Gastroesophageal sphincter (tissue), 4 donors: Measurements from ENCODE around the gene CLASP1. TPM values are rescaled to one million over a fixed set of nuclear protein-coding genes. Genes with fewer than 3 reads are reported as not detected.
"Not testable (repeated sequence)": the region's sequence is repeated elsewhere in the genome, so short reads cannot be mapped to it uniquely, and the experiment has no call there.

Experiments used
- ATAC-seq: fragments of 150-250 bp; one replicate; pipeline ENCODE4 v1.9.1; 2016; ENCODE audit warnings: mild to moderate bottlenecking, moderate library complexity
- H3K27ac ChIP-seq, 4 donors: fragments of 200-600 bp; sonication (generic) in 3 of 4; 1 replicate in 3 of 4; 2 replicates in 1 of 4; pipeline ENCODE4 v1.5.1; 2016 to 2019
- H3K27me3 ChIP-seq: fragments of 200-600 bp; sonication (generic); one replicate; pipeline ENCODE4 v1.5.1; 2019
- H3K36me3 ChIP-seq, 2 donors: fragments of 200-600 bp; sonication (generic); one replicate each; pipeline ENCODE4 v1.5.1; 2019; ENCODE audit warnings: control low read depth in 1 of 2
- H3K4me1 ChIP-seq, 3 donors: fragments of 200-600 bp; sonication (generic); 1 replicate in 2 of 3; 2 replicates in 1 of 3; pipeline ENCODE4 v1.5.1; 2016 to 2019; ENCODE audit warnings: control low read depth in 2 of 3
- H3K4me3 ChIP-seq, 2 donors: fragments of 200-600 bp; sonication (generic); one replicate each; pipeline ENCODE4 v1.5.1; 2019; ENCODE audit warnings: mild to moderate bottlenecking in 1 of 2, moderate library complexity in 1 of 2
- H3K9me3 ChIP-seq, 3 donors: fragments of 200-600 bp; sonication (generic); one replicate each; pipeline ENCODE4 v1.5.1; 2017 to 2019; ENCODE audit warnings: control low read depth in 2 of 3
- EP300 ChIP-seq: sonication (generic); formaldehyde crosslinking; IDR thresholded peaks from one replicate; pipeline ENCODE4 v1.6.1; 2017; ENCODE audit warnings: antibody characterized with exemption, mild to moderate bottlenecking
- POLR2A ChIP-seq, 2 donors: fragments of 450-650 bp; IDR thresholded peaks; one replicate each; pipeline ENCODE4 v1.6.1; 2017; ENCODE audit warnings: antibody characterized with exemption in 2 of 2, mild to moderate bottlenecking in 2 of 2, moderate library complexity in 1 of 2
- POLR2AphosphoS5 ChIP-seq: sonication (generic); formaldehyde crosslinking; IDR thresholded peaks from one replicate; pipeline ENCODE4 v1.6.1; 2017; ENCODE audit warnings: antibody characterized with exemption
- WGBS, 2 donors: methylation state at CpG; one replicate each; pipeline ENCODE4 v1.1.5; 2018; ENCODE audit warnings: low coverage in 1 of 2; 5-methylcytosine and 5-hydroxymethylcytosine counted together
- total RNA-seq, 4 donors: library from RNA; depleted of rRNA; stranded (reverse); fragments of >200 nt; gene quantifications; one replicate each; pipeline ENCODE4 v1.1.0, GENCODE V29; 2016
- TF ChIP-seq, protein P1 (sequence below), 4 experiments: fragments of 200-600 bp in 2 of 4; fragments of 450-650 bp in 2 of 4; sonication (generic) in 1 of 4; IDR thresholded peaks; one replicate each; pipeline ENCODE4 v1.5.1; 2017 to 2019; ENCODE audit warnings: antibody characterized with exemption in 4 of 4, mild to moderate bottlenecking in 2 of 4, moderate library complexity in 2 of 4

Gene CLASP1
- total RNA-seq, 4 donors from 2014 or later = 72.0 to 108 (median 84.7) TPM

GRCh38 chr2:121346859-121347258 is 302.4 kb downstream of the CLASP1 start:
- TF ChIP-seq POLR2AphosphoS5 (no peak), EP300 (no peak), POLR2A (IDR thresholded peaks at IDR 0.05) (no peak)
- TF ChIP-seq, protein P1, sequence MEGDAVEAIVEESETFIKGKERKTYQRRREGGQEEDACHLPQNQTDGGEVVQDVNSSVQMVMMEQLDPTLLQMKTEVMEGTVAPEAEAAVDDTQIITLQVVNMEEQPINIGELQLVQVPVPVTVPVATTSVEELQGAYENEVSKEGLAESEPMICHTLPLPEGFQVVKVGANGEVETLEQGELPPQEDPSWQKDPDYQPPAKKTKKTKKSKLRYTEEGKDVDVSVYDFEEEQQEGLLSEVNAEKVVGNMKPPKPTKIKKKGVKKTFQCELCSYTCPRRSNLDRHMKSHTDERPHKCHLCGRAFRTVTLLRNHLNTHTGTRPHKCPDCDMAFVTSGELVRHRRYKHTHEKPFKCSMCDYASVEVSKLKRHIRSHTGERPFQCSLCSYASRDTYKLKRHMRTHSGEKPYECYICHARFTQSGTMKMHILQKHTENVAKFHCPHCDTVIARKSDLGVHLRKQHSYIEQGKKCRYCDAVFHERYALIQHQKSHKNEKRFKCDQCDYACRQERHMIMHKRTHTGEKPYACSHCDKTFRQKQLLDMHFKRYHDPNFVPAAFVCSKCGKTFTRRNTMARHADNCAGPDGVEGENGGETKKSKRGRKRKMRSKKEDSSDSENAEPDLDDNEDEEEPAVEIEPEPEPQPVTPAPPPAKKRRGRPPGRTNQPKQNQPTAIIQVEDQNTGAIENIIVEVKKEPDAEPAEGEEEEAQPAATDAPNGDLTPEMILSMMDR (IDR thresholded peaks at IDR 0.05) = no peak
- no peaks in the 10 kb centered on the region for H3K4me1 ChIP-seq

GRCh38 chr2:121346407-121346806 is 302.9 kb downstream of the CLASP1 start:
- no peaks in the 10 kb centered on the region for H3K27me3 ChIP-seq
- no peaks in the 10 kb centered on the region for H3K4me1 ChIP-seq
- TF ChIP-seq POLR2AphosphoS5 (no peak), EP300 (no peak), POLR2A (IDR thresholded peaks at IDR 0.05) (no peak)
- TF ChIP-seq, protein P1 (IDR thresholded peaks at IDR 0.05) = no peak
- peaks cover 0 to 99% of the 10 kb centered on the region in 2 donors for H3K36me3 ChIP-seq
- ATAC-seq = no peak
- no peak overlapping the region for H3K4me3 ChIP-seq
- H3K27ac ChIP-seq = no peak overlapping the region
- H3K9me3 ChIP-seq = no peaks in the 10 kb centered on the region
- WGBS, 2 donors = 93 to 100% methylated on average over 2 to 4 of the region's 6 CpGs

More at GRCh38 chr2:121346859-121347258, 302.4 kb downstream of the CLASP1 start:
- H3K9me3 ChIP-seq = no peaks in the 10 kb centered on the region
- no peak for ATAC-seq
- WGBS, 2 donors = 77 to 83% methylated on average over 5 to 8 of the region's 8 CpGs
- H3K27ac ChIP-seq = no peak overlapping the region
- peaks cover 0 to 100% of the 10 kb centered on the region in 2 donors for H3K36me3 ChIP-seq
- H3K27me3 ChIP-seq = no peaks in the 10 kb centered on the region
- no peak overlapping the region for H3K4me3 ChIP-seq

DNA sequence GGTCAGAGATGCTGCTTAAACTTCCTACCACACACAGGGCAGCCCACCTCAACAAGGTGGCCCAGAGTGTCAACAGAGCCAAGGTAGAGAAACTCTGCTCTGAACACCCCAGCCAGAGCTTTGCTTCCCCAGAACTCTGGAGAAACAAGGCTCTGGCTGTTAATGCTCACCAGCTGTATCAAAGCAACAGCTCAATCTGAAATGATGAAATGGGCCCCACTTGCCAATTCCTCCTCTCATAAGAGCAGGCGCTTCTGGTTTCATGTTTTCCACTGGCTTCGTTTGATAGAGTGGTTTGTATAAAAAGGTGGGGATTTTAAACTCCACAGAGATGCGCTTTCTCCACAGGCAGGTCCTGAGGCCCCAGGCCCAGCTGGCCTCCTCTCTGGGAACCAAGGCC is 303.4 kb downstream of the CLASP1 start:
- WGBS, 2 donors = 41 to 82% methylated on average over 2 to 3 of the region's 3 CpGs
- Histone ChIP-seq H3K9me3 (no peaks in the 10 kb centered on the region), H3K4me1 (no peaks in the 10 kb centered on the region), H3K27ac (peak overlapping the region in 1 of 4 donors; percentile 27), H3K4me3 (no peak overlapping the region), H3K27me3 (no peaks in the 10 kb centered on the region), H3K36me3 (peaks cover 0 to 99% of the 10 kb centered on the region in 2 donors)
- ATAC-seq = peak; percentile 51
- TF ChIP-seq EP300 (no peak), POLR2AphosphoS5 (no peak), POLR2A (IDR thresholded peaks at IDR 0.05) (no peak)
- TF ChIP-seq, protein P1 (IDR thresholded peaks at IDR 0.05) = no peak

DNA sequence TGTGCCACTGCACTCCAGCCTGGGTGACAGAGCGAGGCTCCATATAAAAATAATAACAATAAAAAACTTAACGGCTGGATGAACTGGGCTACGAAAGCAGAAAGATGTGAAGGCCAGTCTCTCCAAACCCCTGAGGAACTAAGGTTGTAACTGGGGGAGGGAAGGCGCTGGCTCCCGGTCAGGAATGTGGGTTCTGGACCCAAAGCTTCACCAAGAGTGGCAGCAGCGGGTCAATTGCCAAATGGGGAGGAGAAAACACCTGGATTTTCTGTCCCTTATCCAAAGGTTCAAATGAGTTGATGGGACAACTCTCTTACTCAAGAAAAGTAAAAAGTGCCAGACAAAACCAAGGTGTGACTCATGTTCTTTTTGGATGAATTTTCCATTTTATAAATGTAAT is 304.2 kb downstream of the CLASP1 start:
- Histone ChIP-seq H3K4me1 (no peaks in the 10 kb centered on the region), H3K4me3 (no peak overlapping the region), H3K27ac (no peak overlapping the region), H3K9me3 (no peaks in the 10 kb centered on the region), H3K27me3 (no peaks in the 10 kb centered on the region), H3K36me3 (peaks cover 0 to 99% of the 10 kb centered on the region in 2 donors)
- WGBS, 2 donors = 92 to 93% methylated on average over 4 to 6 of the region's 6 CpGs
- ATAC-seq = no peak
- TF ChIP-seq POLR2A (IDR thresholded peaks at IDR 0.05) (no peak), POLR2AphosphoS5 (no peak), EP300 (no peak)
- TF ChIP-seq, protein P1 (IDR thresholded peaks at IDR 0.05) = no peak

DNA sequence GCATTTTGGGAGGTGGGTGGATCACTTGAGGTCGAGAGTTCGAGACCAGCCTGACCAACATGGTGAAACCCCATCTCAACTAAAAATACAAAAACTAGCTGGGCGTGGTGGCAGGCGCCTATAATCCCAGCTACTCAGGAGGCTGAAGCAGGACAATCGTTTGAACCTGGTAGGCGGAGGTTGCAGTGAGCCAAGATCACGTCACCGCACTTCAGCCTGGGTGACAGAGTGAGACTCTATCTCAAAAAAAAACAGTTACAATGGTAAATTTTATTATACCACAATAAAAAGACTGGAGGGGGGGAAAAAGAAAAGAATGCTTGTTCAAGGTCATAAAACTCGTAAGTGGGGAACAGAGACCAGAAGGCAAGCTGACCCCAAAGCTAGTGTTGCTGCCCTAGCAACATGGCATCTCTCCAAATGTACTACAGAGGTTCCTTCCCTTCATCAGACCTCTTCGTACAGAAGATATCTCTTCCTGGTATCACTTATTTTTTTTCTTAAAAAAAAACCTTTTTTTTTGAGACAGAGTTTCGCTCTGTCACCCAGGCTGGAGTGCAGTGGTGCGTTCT is 305.3 kb downstream of the CLASP1 start:
- H3K9me3 ChIP-seq, H3K27ac ChIP-seq, H3K4me1 ChIP-seq, H3K4me3 ChIP-seq, ATAC-seq, H3K27me3 ChIP-seq: not testable (repeated sequence)
- 91 to 92% methylated on average over 9 to 12 of the region's 12 CpGs for WGBS, 2 donors
- peaks cover 0 to 99% of the 10 kb centered on the region in 2 donors for H3K36me3 ChIP-seq
